MCF 10A (cell line): ENCODE results near the gene AQP5. TPM values are rescaled to one million over a fixed set of nuclear protein-coding genes. Genes with fewer than 3 reads are reported as not detected.
A peak's percentile ranks its signal among the peaks of the same experiment; 100 is the strongest.

Experiments
- BruUV-seq: library from RNA; stranded (reverse); fragments of 400-500 nt; replicated peaks from 2 replicates; lab custom pipeline; 2021; lab: Mats Ljungman, UMichigan
- CTCF ChIA-PET: fragments of 300-600 bp; sonication (Branson Sonifier 250); formaldehyde crosslinking; extraction: SDS; loops from one replicate; lab custom pipeline; 2021; ENCODE audit warnings: antibody characterized with exemption, inconsistent platforms; lab: Yijun Ruan, JAX
- POLR2A ChIA-PET: fragments of 300-600, 350-650 bp; sonication (Branson Sonifier 250); formaldehyde crosslinking; extraction: SDS; loops from one replicate; lab custom pipeline; 2020; ENCODE audit warnings: antibody characterized with exemption, inconsistent platforms; lab: Yijun Ruan, JAX
- DNase-seq: peaks from one replicate; pipeline ENCODE4 v3.0.0-alpha.2; 2018; ENCODE audit not compliant: unreplicated experiment
- H3K27ac Mint-ChIP-seq: one replicate; pipeline ENCODE4 v1.8.0; 2022; ENCODE audit warnings: mild to moderate bottlenecking, low read depth, mixed read lengths; ENCODE audit not compliant: unreplicated experiment
- H3K27me3 Mint-ChIP-seq: one replicate; pipeline ENCODE4 v1.8.0; 2022; ENCODE audit warnings: mixed read lengths; ENCODE audit not compliant: insufficient read depth, unreplicated experiment
- H3K36me3 Mint-ChIP-seq: one replicate; pipeline ENCODE4 v1.8.0; 2022; ENCODE audit warnings: mild to moderate bottlenecking, moderate library complexity, mixed read lengths; ENCODE audit not compliant: insufficient read depth, unreplicated experiment
- H3K4me1 Mint-ChIP-seq: one replicate; pipeline ENCODE4 v1.8.0; 2022; ENCODE audit warnings: mixed read lengths; ENCODE audit not compliant: insufficient read depth, unreplicated experiment
- H3K4me3 Mint-ChIP-seq: one replicate; pipeline ENCODE4 v1.8.0; 2022; ENCODE audit warnings: mild to moderate bottlenecking, moderate library complexity, mixed read lengths; ENCODE audit not compliant: unreplicated experiment
- H3K9me3 Mint-ChIP-seq: one replicate; pipeline ENCODE4 v1.8.0; 2022; ENCODE audit warnings: mixed read lengths; ENCODE audit not compliant: unreplicated experiment
- intact Hi-C: fragments of 100-400 bp; cut with micrococcal nuclease; formaldehyde crosslinking; loops from 2 replicates; pipeline ENCODE4 v1.14.1; 2022
- total RNA-seq: library from RNA; stranded (reverse); gene quantifications from 2 replicates; pipeline ENCODE4 v1.2.3, GENCODE V29; 2022
- TF ChIP-seq, protein P1 (sequence below): fragments of 200-600 bp; IDR thresholded peaks from one replicate; pipeline ENCODE4 v1.8.0; 2022; ENCODE audit warnings: antibody characterized with exemption, mild to moderate bottlenecking; ENCODE audit not compliant: unreplicated experiment

AQP5 gene
- total RNA-seq, 1 experiment from 2014 or later: not detected

- DNase-seq: no peak
- Mint-ChIP-seq H3K27ac (no peak overlapping the region), H3K4me3 (no peak overlapping the region), H3K27me3 (no peaks in the 10 kb centered on the region), H3K4me1 (peaks cover 19% of the 10 kb centered on the region), H3K36me3 (peaks cover 7% of the 10 kb centered on the region), H3K9me3 (no peaks in the 10 kb centered on the region)
- TF ChIP-seq, protein P1, sequence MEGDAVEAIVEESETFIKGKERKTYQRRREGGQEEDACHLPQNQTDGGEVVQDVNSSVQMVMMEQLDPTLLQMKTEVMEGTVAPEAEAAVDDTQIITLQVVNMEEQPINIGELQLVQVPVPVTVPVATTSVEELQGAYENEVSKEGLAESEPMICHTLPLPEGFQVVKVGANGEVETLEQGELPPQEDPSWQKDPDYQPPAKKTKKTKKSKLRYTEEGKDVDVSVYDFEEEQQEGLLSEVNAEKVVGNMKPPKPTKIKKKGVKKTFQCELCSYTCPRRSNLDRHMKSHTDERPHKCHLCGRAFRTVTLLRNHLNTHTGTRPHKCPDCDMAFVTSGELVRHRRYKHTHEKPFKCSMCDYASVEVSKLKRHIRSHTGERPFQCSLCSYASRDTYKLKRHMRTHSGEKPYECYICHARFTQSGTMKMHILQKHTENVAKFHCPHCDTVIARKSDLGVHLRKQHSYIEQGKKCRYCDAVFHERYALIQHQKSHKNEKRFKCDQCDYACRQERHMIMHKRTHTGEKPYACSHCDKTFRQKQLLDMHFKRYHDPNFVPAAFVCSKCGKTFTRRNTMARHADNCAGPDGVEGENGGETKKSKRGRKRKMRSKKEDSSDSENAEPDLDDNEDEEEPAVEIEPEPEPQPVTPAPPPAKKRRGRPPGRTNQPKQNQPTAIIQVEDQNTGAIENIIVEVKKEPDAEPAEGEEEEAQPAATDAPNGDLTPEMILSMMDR: no peak
- no TSS peak for BruUV-seq
- intact Hi-C loops: loop anchor here (10.0 kb wide), 1 partner anchor 210 kb away; no protein-coding TSS in a partner anchor
- CTCF ChIA-PET: interaction anchor here (0.7 to 8.8 kb wide), 11 partner anchors 15 to 125 kb away, joined by 3 to 241 read pairs (median 14); no protein-coding TSS in a partner anchor
- POLR2A ChIA-PET: interaction anchor here (0.6 to 3.0 kb wide), 6 partner anchors 33 to 197 kb away, joined by 3 to 14 read pairs (median 3); no protein-coding TSS in a partner anchor
Measured at GRCh38 chr12:49964849-49965624, 3.4 kb downstream of the AQP5 start.

DNA sequence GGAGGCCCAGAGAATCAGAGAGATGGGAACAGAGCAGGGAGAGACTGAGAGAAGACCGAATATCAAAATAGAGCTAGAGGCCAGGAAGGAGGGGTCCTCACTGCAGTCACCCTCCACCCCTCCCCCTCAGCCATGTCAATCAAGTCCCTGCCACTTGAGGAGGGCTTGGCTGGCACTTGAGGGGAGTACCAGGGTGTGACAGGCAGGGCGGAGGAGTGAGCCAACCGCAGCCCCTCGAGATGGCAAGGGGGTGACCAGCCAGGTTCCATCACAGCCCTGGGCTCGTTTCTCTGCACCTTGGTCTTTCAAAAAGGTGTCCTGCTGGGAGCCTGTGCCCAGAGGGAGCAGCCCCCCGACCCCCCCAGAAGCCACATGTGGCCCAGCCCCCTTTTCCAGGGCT lies 4.2 kb downstream of the AQP5 start:
- Mint-ChIP-seq H3K4me3 (no peak overlapping the region), H3K4me1 (peaks cover 11% of the 10 kb centered on the region), H3K27ac (no peak overlapping the region), H3K9me3 (no peaks in the 10 kb centered on the region), H3K36me3 (no peaks in the 10 kb centered on the region), H3K27me3 (no peaks in the 10 kb centered on the region)
- TF ChIP-seq, protein P1: no peak
- intact Hi-C loops: loop anchor here (2.0 to 10.0 kb wide), 2 partner anchors 99 to 209 kb away; no protein-coding TSS in a partner anchor
- BruUV-seq: no TSS peak
- DNase-seq: no peak
- ChIA-PET CTCF (interaction anchor here (0.6 to 8.8 kb wide), 29 partner anchors 7 to 1203 kb away, joined by 3 to 241 read pairs (median 5); partner anchors contain the start of genes COX14 and SMARCD1), POLR2A (interaction anchor here (0.6 to 3.0 kb wide), 8 partner anchors 89 to 224 kb away, joined by 3 to 14 read pairs (median 4); partner anchors contain the start of genes SMARCD1 and TMBIM6)

DNA sequence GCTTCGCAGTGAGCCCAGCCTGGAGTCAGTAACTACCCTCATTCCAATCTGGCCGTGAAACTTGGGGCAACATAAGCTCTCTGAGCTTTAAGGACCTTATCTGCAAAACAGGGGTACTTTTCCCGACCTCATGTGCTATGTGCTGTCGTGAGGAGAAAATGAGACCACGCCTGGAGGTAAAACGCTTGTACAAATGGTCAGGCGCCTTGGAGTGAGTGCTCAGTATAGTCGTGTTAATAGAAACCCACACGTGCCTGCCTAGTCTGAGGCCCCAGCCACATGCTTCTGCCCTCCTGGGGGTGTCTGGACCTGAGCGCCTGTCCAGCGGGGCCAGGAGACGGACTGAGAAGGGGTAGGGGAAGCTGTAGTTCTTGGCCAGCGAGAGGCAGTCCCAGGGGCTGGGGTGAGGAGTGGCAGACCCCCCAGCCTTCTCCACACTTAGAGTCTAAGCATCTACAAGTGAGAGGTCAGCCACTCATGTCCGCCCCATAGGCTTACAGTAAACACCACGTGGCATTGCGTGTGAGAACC lies 4.9 kb downstream of the AQP5 start:
- peaks cover 10% of the 10 kb centered on the region for H3K4me1 Mint-ChIP-seq
- ChIA-PET POLR2A (interaction anchor here (1.7 to 3.0 kb wide), 6 partner anchors 89 to 225 kb away, joined by 3 to 14 read pairs (median 5); partner anchors contain the start of genes SMARCD1 and TMBIM6), CTCF (interaction anchor here (0.6 to 8.8 kb wide), 49 partner anchors 8 to 1202 kb away, joined by 3 to 241 read pairs (median 4); partner anchors contain the start of genes COX14 and SMARCD1)
- no peak for DNase-seq
- TF ChIP-seq, protein P1: no peak
- H3K27ac Mint-ChIP-seq: no peak overlapping the region
- H3K9me3 Mint-ChIP-seq: no peaks in the 10 kb centered on the region
- BruUV-seq: no TSS peak
- intact Hi-C loops: loop anchor here (1.0 to 10.0 kb wide), 5 partner anchors 90 to 208 kb away; no protein-coding TSS in a partner anchor
- H3K4me3 Mint-ChIP-seq: peak overlapping the region; percentile 68
- no peaks in the 10 kb centered on the region for H3K36me3 Mint-ChIP-seq
- H3K27me3 Mint-ChIP-seq: no peaks in the 10 kb centered on the region
